Peyer's patch (tissue), 4 donors: ENCODE measurements around the gene FRAT1.

ENCODE experiments used
- CTCF ChIP-seq, 6 experiments: fragments of 450-650 bp in 4 of 6; fragments of 200-600 bp in 2 of 6; sonication (generic) in 1 of 6; IDR thresholded peaks; one replicate each; pipeline ENCODE4 v1.5.1; 2017 to 2019; ENCODE audit warnings: antibody characterized with exemption in 6 of 6, mild to moderate bottlenecking in 3 of 6, moderate library complexity in 1 of 6
- POLR2A ChIP-seq, 2 donors: fragments of 450-650 bp; IDR thresholded peaks; one replicate each; pipeline ENCODE4 v1.5.1; 2017; ENCODE audit warnings: antibody characterized with exemption in 2 of 2, mild to moderate bottlenecking in 2 of 2, moderate library complexity in 2 of 2

GRCh38 chr10:97353945-97354344 lies 34.9 kb downstream of the FRAT1 start:
- TF ChIP-seq CTCF (IDR thresholded peaks at IDR 0.05), result no peak
- no peak for TF ChIP-seq POLR2A (IDR thresholded peaks at IDR 0.05)
